OCI-LY3 (cell line): ENCODE results near the gene SYNE4.

ENCODE experiments used
- H2AFZ ChIP-seq: fragments of 200-600, 300-600 bp; shearing (Covaris generic); 2 replicates; pipeline ENCODE4 v1.6.0; 2014; ENCODE audit warnings: antibody characterized with exemption, low read depth, low read length
- H3K27ac ChIP-seq: fragments of 200-600, 300-600 bp; sonication (generic); 2 replicates; pipeline ENCODE4 v1.5.1; 2014; ENCODE audit warnings: mild to moderate bottlenecking, low read length, moderate library complexity, mixed read lengths
- H3K27me3 ChIP-seq: fragments of 200-600, 300-600 bp; sonication (generic); 2 replicates; pipeline ENCODE4 v1.6.1; 2014; ENCODE audit warnings: low read depth, low read length, mixed read lengths
- H3K36me3 ChIP-seq: fragments of 200-600, 300-600 bp; sonication (generic); replicated peaks from 2 replicates; pipeline ENCODE3; 2014; ENCODE audit warnings: low read depth, low read length, mixed read lengths
- H3K4me1 ChIP-seq: fragments of 300-600, 200-600 bp; sonication (generic); 2 replicates; pipeline ENCODE4 v1.6.1; 2014; ENCODE audit warnings: low read length, mixed read lengths
- H3K4me2 ChIP-seq: fragments of 200-600, 300-600 bp; sonication (generic); 2 replicates; pipeline ENCODE4 v1.6.1; 2014; ENCODE audit warnings: low read length, mixed read lengths
- H3K4me3 ChIP-seq: fragments of 300-600, 200-600 bp; sonication (generic); 2 replicates; pipeline ENCODE4 v1.5.1; 2014; ENCODE audit warnings: antibody characterized with exemption, mild to moderate bottlenecking, low read length, moderate library complexity
- H3K79me2 ChIP-seq: fragments of 300-600, 200-600 bp; shearing (Covaris generic); 2 replicates; pipeline ENCODE4 v1.6.1; 2014; ENCODE audit warnings: mild to moderate bottlenecking, low read length, mixed read lengths
- H3K9ac ChIP-seq: fragments of 300-600, 200-600 bp; shearing (Covaris generic); 2 replicates; pipeline ENCODE4 v1.6.0; 2014; ENCODE audit warnings: mild to moderate bottlenecking, low read length, moderate library complexity
- H3K9me3 ChIP-seq: fragments of 200-600, 300-600 bp; shearing (Covaris generic); 2 replicates; pipeline ENCODE4 v1.6.1; 2014; ENCODE audit warnings: low read length, mixed read lengths; ENCODE audit not compliant: insufficient read depth
- H4K20me1 ChIP-seq: fragments of 200-600, 300-600 bp; sonication (generic); 2 replicates; pipeline ENCODE4 v1.6.1; 2016; ENCODE audit warnings: low read length, mixed read lengths; ENCODE audit not compliant: insufficient read depth
- EZH2phosphoT487 ChIP-seq: fragments of 200-600 bp; shearing (Covaris generic); IDR thresholded peaks from 2 replicates; pipeline ENCODE4 v1.6.1; 2018; ENCODE audit warnings: antibody characterized with exemption, mixed run types, low read depth
- TF ChIP-seq, protein P1 (sequence below): fragments of 200-600, 300-600 bp; sonication (generic); IDR thresholded peaks from 2 replicates; pipeline ENCODE4 v1.5.1; 2014; ENCODE audit warnings: antibody characterized with exemption, low read length, low read depth

Gene SYNE4

DNA sequence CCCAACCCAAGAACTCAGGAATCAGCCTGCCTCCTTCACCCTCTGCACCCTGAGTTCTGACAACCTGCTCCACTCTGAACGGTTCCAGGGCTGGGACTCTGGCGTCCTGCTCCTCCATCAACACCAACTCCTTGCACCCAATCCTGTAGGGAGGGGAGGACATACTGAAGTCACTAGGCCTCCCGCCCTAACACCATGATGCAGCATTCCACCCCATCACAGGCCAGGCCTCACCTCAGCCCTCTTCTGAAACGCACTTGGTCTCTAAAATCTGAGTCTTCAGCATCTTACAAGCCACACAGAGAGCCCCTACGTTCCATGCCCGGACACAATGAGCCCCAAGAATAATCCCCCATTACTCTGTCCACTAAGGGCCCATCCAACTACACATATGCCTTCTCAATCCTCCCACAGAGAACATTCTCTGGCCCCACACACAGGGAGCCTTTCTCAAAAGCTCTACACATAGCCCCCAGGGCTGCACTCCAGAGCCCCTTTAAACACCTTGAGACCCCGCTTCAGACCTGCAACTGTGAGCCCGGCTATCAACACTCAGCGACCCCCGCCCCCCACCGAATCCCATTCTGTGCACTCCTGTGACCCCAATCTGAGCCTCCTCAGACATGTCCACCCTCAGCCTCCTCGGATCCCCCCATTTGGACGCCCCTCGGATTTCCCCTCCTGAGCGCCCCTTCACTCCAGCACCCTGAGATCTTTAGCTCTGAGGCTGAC is 4.8 kb upstream of the SYNE4 start:
- Histone ChIP-seq H3K9me3 (no peaks in the 10 kb centered on the region), H2AFZ (peak overlapping the region; percentile 82), H3K4me2 (peak overlapping the region; percentile 84), H3K79me2 (peaks cover 21% of the 10 kb centered on the region), H4K20me1 (no peaks in the 10 kb centered on the region), H3K9ac (peak overlapping the region; percentile 89), H3K36me3 (peaks cover 12% of the 10 kb centered on the region), H3K4me3 (peak overlapping the region; percentile 90), H3K4me1 (peaks cover 14% of the 10 kb centered on the region), H3K27me3 (no peaks in the 10 kb centered on the region), H3K27ac (peak overlapping the region; percentile 29)
- TF ChIP-seq, protein P1, sequence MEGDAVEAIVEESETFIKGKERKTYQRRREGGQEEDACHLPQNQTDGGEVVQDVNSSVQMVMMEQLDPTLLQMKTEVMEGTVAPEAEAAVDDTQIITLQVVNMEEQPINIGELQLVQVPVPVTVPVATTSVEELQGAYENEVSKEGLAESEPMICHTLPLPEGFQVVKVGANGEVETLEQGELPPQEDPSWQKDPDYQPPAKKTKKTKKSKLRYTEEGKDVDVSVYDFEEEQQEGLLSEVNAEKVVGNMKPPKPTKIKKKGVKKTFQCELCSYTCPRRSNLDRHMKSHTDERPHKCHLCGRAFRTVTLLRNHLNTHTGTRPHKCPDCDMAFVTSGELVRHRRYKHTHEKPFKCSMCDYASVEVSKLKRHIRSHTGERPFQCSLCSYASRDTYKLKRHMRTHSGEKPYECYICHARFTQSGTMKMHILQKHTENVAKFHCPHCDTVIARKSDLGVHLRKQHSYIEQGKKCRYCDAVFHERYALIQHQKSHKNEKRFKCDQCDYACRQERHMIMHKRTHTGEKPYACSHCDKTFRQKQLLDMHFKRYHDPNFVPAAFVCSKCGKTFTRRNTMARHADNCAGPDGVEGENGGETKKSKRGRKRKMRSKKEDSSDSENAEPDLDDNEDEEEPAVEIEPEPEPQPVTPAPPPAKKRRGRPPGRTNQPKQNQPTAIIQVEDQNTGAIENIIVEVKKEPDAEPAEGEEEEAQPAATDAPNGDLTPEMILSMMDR, result no peak
- no peak for TF ChIP-seq EZH2phosphoT487

DNA sequence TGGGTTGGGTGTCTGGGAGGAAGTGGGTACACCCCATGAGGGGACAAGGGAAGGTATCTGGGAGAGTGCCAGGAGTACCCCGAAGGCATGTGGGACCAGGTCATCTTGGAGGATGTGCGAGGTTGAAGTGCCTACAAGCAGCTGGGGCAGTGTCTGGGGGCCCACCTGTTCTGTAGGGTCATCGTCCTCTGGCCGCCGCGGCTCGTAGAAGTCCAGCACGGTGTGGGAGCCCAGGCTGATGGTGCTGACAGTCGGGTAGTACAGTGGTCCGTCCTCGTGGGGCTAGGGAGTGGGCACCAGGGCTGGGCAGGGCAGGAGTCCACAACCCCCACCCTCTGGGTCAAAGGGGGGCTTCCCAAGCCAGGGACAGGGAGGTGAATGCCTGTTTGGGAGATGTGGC is 1.8 kb upstream of the SYNE4 start:
- Histone ChIP-seq H3K27me3 (no peaks in the 10 kb centered on the region), H3K9ac (no peak overlapping the region), H3K79me2 (peaks cover 18% of the 10 kb centered on the region), H3K36me3 (no peaks in the 10 kb centered on the region), H4K20me1 (no peaks in the 10 kb centered on the region), H3K27ac (no peak overlapping the region), H2AFZ (no peak overlapping the region), H3K4me1 (peaks cover 12% of the 10 kb centered on the region), H3K4me2 (no peak overlapping the region), H3K4me3 (no peak overlapping the region), H3K9me3 (no peaks in the 10 kb centered on the region)
- TF ChIP-seq EZH2phosphoT487, result no peak
- TF ChIP-seq, protein P1, result no peak

DNA sequence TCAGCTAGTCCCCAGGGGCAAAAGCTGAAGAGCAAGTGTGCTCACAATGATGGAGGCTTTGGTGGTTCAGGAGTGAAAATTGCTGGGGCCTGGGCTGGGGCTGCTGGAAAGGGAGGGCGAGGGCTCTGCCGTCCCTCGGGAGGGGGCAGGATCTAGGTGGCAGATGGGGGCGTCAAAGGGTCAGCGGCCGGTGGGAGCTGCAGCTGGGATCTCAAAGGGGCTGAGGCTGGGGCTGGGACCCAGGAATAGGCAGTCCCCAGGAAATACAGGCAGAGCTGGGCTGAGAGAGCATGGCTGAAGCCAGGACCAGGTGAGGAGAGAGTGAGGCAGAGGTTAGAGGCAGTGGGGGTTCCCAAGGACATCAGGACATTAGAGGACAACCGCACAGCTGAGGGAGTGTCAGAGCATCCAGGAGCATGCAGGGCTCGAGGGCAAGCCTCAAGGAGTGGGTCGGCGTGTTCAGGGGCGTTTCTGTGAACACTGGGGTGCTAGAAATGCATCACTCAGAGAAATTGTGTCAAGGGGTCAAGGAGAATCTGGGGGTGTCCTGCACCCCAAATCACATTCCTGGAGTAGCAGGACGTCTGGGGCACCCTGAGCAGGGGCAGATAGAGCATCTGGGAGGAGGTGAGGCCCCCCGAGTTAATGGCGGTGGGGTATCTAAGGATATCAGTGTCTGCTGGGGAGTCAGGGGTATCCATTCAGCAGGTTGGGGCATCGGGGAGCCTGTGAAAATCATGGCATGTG is 1.2 kb upstream of the SYNE4 start:
- peak overlapping the region; percentile 53 for H3K4me2 ChIP-seq
- peaks cover 6% of the 10 kb centered on the region for H3K4me1 ChIP-seq
- peaks cover 12% of the 10 kb centered on the region for H3K79me2 ChIP-seq
- no peaks in the 10 kb centered on the region for H4K20me1 ChIP-seq
- H3K27ac ChIP-seq, result no peak overlapping the region
- peak overlapping the region; percentile 43; the same call in 1 of the 2 replicates for H3K9ac ChIP-seq
- peak overlapping the region; percentile 68 for H3K4me3 ChIP-seq
- no peaks in the 10 kb centered on the region for H3K27me3 ChIP-seq
- no peaks in the 10 kb centered on the region for H3K36me3 ChIP-seq
- no peak overlapping the region for H2AFZ ChIP-seq
- H3K9me3 ChIP-seq, result no peaks in the 10 kb centered on the region
- TF ChIP-seq, protein P1, result no peak
- no peak for TF ChIP-seq EZH2phosphoT487

DNA sequence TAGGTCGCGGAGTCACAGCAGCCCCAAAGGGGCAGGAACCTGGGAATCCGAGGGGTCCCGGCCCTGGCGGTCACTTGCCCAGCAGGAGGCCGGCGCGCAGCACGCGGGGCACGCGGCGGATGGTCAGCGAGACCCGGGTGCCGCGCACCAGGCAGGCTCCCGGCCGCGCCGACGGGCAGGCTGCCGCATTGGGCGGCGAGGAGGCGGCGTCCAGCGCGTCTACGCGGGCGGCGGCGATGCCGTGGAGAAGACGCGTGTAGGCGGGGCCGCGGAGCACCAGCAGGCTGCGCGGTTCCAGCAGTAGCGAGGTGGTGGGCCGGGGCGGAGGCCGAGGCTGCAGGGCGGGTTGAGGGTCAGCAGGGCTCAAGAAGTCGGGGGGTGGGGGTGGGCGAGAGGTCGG is 607 bp upstream of the SYNE4 start:
- H3K36me3 ChIP-seq, result no peaks in the 10 kb centered on the region
- H3K27me3 ChIP-seq, result no peaks in the 10 kb centered on the region
- peak overlapping the region; percentile 68 for H3K4me3 ChIP-seq
- H3K4me2 ChIP-seq, result peak overlapping the region; percentile 53
- H3K4me1 ChIP-seq, result peaks cover 6% of the 10 kb centered on the region
- TF ChIP-seq EZH2phosphoT487, result no peak
- TF ChIP-seq, protein P1, result no peak
- H3K79me2 ChIP-seq, result peaks cover 8% of the 10 kb centered on the region; the same call in 1 of the 2 replicates
- peak overlapping the region; percentile 43; the same call in 1 of the 2 replicates for H3K9ac ChIP-seq
- H4K20me1 ChIP-seq, result no peaks in the 10 kb centered on the region
- H3K27ac ChIP-seq, result no peak overlapping the region
- no peak overlapping the region for H2AFZ ChIP-seq
- H3K9me3 ChIP-seq, result no peaks in the 10 kb centered on the region
